Stimulated activated CD4-positive, alpha-beta T cell treated with anti-CD3 and anti-CD28 coated beads, Interleukin-2, amount 100 ng/mL, for 48 hours (primary cell): ENCODE measurements around the gene RAB24.
A peak's percentile ranks its signal among the peaks of the same experiment; 100 is the strongest.
"Not testable (repeated sequence)": the region's sequence is repeated elsewhere in the genome, so short reads cannot be mapped to it uniquely, and the experiment has no call there.

Experiments
- DNase-seq, 2 donors: peaks; one replicate each; pipeline ENCODE4 v3.0.0-alpha.2; 2020

The RAB24 gene

DNA sequence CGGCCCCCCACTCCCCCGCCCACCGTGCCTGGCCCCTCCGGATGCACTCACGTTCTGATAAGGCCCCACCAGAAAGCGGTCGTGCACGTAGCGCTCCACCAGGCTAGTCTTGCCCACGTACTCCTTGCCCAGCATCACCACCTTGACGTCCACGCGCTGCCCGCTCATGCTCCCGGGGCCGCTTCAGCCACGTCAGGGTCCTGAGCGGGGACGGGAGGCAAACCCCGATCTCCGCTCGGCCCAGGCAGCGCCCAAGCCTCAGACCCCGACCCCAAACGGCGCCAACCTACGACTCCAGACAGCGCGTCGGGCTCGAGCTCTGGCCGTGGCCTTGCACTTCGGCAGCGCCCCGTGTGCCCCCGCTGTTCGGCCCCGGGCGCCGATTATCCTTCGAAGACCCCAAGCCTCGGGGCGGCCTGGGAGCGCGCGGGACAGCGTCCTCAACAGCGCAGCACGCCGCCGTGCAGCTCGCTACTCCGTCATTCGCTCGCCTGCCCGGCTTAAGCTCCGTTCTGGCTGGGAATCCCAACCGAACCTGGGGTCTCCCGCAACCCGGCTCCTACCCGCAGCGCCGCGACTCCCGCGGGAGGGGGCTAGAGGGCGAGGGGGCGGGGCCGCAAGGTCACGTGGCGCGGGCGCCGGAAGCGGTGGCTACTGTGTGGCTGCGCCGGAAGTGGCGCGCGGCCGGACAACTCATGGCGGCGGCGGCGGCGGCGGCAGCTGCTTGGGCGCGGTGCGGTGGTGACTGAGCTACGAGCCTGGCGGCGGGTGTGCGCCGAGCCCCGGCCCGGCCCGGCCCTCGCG, at the start of gene RAB24, which contains the start of gene PRELID1:
Gene RAB24 (minus strand): TSS at position 599 of the 804 bp plus-strand sequence. CDS start 431 bp downstream, at position 168.
Gene PRELID1 (plus strand): TSS at position 679 of the 804 bp plus-strand sequence. CDS start 187 bp downstream, outside the sequence.
- DNase-seq, result peak; percentile 88 to 89

- DNase-seq, result no peak
Observed at GRCh38 chr5:177353093-177353492, 49.6 kb upstream of the RAB24 start.

DNA sequence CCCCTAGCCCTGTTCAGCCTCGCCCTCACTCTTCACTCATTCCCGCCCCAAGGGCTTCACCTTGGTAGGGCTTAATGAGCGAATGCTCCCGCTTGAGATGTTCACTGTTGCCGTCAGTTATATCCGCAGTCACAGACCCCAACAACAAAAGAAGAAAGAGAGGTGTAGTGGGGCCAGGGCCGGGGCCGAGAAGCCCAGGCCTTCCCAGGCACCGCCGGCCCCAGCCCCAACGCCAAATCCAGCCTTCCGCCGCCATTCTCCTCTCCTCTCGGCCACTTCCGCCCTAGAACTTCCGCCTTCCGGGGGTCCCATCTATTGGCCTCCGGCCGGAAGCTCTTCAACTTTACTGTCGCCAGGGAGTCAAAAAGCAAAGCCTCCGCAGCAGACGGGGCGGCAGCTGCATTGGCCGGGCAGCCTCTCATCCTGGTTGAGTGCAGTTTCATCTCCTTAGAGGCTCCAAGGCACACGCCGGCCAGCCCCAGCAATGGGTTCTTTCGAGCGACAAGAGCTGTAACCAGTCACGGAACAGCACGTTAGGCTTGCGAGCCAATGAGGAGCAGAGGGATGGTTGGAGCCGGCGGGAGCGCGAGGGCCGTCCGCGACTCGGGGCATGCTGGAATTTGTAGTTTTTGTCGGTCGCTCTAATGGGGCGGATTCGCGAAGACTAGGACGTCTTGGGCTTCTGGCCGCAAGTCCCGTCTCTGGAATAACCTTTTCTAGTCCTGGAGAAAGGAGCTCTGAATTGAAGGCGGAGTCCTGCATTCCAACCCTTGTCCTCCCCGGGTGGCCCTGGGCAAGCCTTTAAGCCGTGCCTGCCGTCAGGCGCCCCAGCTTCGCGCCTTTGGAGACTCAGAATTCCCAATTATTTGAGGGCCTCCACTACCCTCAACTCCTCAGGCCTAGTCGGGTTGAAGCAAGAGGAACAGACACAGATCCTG, 48.1 kb upstream of the RAB24 start, which contains the start of gene LMAN2:
Gene LMAN2 (minus strand): TSS at position 277 of the 938 bp plus-strand sequence. CDS start 21 bp downstream, at position 256.
- peak; percentile 83 to 85 for DNase-seq

- no peak for DNase-seq
Observed at GRCh38 chr5:177350776-177351391, 47.4 kb upstream of the RAB24 start.

DNA sequence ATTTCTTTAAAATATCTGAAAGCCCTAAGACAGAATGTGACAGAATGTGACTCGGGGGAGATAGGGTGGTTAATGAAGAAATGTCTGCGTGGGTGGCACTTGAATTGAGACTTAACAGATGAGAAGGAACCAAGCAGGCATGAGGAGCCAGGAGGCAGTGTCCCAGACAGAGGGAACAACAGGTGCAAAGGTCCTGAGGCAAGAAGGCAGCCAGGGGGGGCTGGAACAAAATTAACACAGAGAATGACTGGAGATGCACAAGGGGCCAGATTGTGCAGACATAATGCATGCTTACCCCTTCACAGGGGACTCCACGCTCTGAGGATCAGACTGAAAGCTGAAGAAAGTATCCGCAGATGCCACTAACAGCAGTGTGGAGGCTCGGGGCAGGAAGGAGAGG, 46.2 kb upstream of the RAB24 start:
- no peak for DNase-seq

DNA sequence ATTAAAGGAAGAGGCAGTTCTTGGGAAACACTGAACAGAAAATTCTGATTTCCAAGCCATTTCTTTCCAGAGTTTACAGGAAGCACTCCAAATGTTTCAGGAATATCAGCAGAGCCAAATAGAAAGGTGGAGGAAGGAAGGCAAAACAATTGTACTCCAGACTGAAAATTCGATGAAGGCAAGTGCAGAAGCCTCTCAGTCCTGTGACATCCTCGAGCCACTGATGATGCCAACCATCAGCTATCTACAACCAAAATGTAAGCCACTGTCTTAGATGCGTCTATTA, 45.8 kb upstream of the RAB24 start:
- DNase-seq, result no peak

- no peak for DNase-seq
Observed at GRCh38 chr5:177347699-177348098, 44.2 kb upstream of the RAB24 start.

DNA sequence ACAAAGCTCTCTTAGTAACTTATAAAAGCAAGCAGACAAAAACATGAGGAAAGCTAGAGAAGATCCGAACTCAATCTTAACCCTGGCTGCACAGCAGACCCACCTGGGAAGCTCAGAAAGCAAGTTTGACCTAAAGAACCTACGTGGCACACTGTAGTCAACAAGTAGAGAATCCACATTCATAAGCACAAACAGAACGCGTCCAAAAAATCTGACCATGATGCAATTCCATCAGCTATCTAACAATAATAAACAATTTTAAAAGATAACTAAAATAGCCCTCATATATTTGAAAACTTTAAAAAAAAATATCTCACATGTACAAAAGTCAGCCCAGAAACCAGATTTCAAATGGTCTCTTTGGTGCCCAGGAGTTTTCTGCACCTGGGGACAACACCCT, 43.3 kb upstream of the RAB24 start:
- no peak for DNase-seq

GRCh38 chr5:177344891-177345290, 41.4 kb upstream of the RAB24 start:
- DNase-seq, result no peak

DNA sequence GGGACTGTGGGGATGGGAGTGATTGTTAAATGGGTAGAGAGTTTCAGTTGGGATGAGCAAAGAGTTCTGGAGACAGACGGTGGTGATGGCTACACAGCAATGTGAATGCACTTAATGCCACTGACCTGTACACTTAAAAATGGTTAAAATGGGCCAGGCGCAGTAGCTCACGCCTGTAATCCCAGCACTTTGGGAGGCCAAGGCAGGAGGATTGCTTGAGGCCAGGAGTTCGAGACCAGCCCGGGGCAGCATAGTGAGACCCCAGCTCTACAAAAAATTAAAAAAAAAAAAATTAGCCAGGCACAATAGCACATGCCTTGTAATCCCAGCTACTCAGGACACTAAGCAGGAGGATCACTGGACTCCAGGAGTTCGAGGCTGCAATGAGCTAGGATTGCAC, 40.3 kb upstream of the RAB24 start:
- no peak for DNase-seq

DNA sequence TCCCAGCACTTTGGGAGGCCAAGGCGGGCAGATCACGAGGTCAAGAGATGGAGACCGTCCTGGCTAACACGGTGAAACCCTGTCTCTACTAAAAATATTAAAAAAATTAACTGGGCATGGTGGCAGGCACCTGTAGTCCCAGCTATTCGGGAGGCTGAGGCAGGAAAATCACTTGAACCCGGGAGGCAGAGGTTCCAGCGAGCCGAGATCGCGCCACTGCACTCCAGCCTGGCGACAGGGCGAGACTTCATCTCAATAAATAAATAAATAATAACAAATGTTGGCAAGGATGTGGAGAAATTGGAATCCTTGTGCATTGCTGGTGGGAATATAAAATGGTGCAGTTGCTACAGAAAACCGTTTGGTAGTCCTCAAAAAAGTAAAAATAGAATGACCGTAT, 39.5 kb upstream of the RAB24 start:
- DNase-seq, result not testable (repeated sequence)

DNA sequence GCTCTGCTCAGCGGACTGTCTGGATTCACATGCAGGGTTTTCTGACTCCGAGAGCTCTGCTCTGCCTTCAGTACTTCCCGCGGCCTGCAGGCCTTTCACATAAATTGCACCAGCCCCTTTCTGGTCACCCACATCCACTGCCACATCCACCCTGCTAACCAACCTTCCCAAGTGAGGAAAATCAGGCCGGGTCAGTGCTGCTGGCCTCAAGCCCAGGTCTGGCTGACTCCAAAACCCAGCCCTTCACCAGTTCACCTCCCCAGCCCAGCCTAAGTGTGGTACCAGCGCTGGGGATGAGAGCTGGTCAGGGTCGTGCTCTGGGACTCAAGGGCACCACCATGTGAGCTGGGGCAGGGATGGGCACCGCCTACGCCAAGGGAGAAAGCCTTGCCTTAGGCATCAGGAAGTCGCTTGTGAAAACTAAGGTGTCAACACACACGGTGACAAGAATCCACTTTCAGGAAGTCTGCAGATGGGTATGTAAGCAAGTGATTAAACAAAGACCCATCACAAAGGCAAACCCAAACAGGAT, 35.7 kb upstream of the RAB24 start:
- DNase-seq, result no peak

GRCh38 chr5:177338251-177339106, 35.0 kb upstream of the RAB24 start:
- DNase-seq, result no peak

DNA sequence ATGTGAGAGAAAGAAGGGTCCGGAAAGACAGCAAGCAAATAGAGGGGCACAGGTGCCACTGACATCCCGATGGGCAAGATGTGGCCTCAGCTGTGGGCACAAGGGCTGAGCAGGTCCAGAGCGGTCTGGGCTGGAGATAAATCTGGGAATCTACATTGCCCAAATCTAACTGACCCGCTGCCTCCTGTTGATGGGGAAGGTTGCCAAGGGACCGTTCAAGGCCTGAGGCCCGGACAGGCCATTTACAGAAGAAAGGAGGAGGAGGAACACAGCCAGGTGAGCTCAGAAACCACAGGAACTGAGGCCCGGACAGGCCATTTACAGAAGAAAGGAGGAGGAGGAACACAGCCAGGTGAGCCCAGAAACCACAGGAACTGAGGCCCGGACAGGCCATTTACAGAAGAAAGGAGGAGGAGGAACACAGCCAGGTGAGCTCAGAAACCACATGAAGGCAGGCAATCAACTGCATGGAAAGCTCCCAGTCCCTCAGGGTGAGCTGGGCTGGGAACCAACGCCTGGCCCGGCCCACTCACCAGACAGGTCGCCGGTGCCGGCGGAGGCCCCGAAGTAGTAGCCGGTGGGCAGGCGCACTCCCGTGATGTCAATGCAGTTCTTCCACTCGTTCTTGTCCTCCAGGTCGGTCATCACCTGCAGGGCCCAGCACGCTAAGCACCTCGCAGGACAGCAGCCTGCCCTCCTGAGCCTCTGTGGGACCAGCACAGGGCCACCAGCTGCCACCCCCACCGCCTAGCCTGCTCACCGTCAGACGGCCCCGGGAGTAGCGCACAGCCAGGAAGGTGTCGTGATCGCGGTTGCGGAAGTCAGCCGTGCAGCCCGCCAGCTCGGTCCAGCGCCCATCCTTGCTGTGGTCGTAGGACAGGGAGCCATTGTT, 33.3 kb upstream of the RAB24 start:
- DNase-seq, result no peak

DNA sequence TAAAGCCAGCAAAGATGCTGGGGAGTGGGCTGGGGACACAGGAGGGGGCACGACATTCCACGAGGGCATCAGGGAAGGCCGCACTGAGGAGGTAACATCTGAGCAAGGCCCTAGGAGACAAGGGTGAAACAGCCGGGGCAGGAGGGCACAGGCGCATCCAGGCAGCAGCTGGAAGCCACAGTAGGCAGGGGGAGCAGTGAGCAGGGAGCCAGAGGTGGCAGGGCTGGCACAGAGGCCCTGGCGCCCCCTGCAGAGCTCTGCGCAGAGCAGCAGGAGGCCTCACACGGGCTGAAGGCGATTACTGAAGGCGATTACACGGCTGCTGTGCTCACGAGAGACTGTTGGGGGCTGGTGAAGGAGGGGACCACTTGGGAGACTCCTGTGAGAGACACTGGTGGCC, 32.6 kb upstream of the RAB24 start:
- DNase-seq, result no peak

GRCh38 chr5:177335701-177336065, 32.2 kb upstream of the RAB24 start:
- no peak for DNase-seq

DNA sequence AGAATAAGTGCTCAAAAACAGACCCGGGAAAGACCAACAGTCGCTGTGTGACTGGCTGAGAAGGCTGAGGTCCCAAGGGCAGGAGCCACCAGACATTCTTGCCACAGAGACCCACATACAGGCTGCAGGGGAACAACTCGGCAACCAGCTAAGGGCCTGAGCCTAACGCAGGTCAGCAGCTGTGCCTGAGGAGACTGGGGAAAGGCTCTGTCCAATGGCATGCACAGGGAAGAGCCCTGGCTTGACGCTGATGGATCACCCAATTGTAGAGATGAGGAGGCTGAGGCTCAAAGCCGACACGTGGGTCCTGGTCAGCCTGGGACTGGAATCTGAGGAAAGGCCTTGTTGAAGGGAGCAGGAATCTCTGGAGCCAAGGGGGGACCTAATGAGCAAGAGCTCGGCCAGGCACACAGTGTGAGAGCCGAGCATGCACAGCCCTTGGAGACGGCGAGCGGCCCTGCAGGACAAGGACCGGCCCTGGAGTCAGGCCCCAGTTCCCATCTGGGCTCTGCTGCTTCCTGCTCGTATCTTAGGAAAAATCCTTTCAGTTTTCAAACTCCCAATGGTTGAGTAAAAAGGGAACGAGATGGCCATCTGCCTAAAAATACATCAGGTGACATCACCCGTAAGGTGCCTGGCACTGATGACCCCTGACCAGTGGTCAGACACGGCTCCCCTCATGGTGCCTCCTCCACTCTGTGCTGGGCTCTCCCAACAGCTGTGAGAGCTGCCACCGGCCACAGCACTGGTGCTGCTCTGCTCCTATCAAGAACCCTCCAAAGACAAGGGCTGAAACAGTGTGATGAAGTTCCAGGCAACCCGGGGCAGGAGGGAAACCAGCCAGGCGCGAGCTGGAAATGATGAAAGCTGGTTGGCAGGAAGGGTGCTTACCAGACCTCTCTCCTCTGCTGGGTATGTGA, 31.5 kb upstream of the RAB24 start:
- DNase-seq, result no peak

- no peak for DNase-seq
Observed at GRCh38 chr5:177334155-177334551, 30.6 kb upstream of the RAB24 start.

DNA sequence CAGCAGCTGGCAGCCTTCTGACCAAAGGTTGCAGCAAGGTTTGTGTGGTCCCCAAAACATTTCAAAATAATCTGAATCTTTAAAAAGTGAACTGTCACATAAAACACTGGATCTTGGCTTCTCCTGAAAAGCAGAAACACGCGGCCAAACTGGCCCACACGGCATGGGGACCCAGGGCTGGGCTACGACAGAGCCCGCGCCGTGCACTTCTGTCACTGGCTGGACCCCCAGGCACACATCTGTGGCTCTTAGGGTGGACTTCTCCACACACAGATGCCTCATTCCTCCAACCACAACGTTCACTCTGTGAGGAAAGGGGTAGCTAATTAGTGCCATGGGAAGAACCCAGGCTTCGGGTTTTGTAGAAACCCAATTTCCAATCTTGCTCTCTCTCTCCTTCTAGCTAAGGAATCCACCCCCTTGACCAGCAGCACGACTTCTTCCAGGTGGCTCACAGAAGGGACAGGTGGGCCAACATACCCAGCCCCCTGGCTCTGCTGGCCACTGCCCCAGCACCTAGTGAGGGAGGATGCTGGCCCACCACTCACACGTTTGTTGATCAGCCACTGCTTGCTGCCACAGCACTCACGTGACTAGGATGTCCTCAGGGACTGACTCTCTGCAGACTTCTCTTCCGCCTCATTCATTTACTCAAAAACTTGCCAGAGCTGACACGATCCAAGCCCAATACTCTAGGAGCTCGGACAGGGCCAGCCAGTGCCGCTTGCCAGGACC, 30.1 kb upstream of the RAB24 start:
- DNase-seq, result no peak
